Thymus (tissue), 11 donors: ENCODE measurements around the gene PCDHB14. TPM values are rescaled to one million over a fixed set of nuclear protein-coding genes. Genes with fewer than 3 reads are reported as not detected.
"Not testable (repeated sequence)": the region's sequence is repeated elsewhere in the genome, so short reads cannot be mapped to it uniquely, and the experiment has no call there.

Experiments used
- DNase-seq, 9 donors: peaks; one replicate each; pipeline ENCODE4 v3.0.0-alpha.2; 2013; ENCODE audit warnings: low spot score in 9 of 9, low read depth in 6 of 9, missing footprints in 1 of 9
- H3K27ac ChIP-seq, 2 donors: one replicate each; pipeline ENCODE4 v1.5.1; 2013; ENCODE audit warnings: control low read depth in 1 of 2, low read depth in 1 of 2, low read length in 1 of 2, mild to moderate bottlenecking in 1 of 2, moderate library complexity in 1 of 2
- H3K27me3 ChIP-seq, 2 donors: one replicate each; pipeline ENCODE4 v1.5.1; 2013; ENCODE audit warnings: low read length in 1 of 2; ENCODE audit not compliant: control insufficient read depth in 2 of 2, insufficient read depth in 1 of 2
- H3K36me3 ChIP-seq, 2 donors: one replicate each; pipeline ENCODE4 v1.5.1; 2013; ENCODE audit warnings: low read length in 1 of 2, mild to moderate bottlenecking in 1 of 2, moderate library complexity in 1 of 2; ENCODE audit not compliant: control insufficient read depth in 2 of 2, insufficient read depth in 2 of 2
- H3K4me1 ChIP-seq, 2 donors: one replicate each; pipeline ENCODE4 v1.5.1; 2013; ENCODE audit warnings: low read length in 2 of 2; ENCODE audit not compliant: control insufficient read depth in 2 of 2, insufficient read depth in 2 of 2
- H3K4me3 ChIP-seq, 2 donors: one replicate each; pipeline ENCODE4 v1.5.1; 2013; ENCODE audit warnings: low read length in 2 of 2, control low read depth in 1 of 2, mild to moderate bottlenecking in 1 of 2
- H3K9me3 ChIP-seq, 2 donors: one replicate each; pipeline ENCODE4 v1.5.1; 2013; ENCODE audit warnings: low read length in 1 of 2, mild to moderate bottlenecking in 1 of 2; ENCODE audit not compliant: control insufficient read depth in 2 of 2, insufficient read depth in 1 of 2
- WGBS: extraction: QIAGEN DNeasy Blood & Tissue Kit; methylation state at CpG from one replicate; pipeline ENCODE4 v1.1.7; 2013; 5-methylcytosine and 5-hydroxymethylcytosine counted together
- polyA plus RNA-seq: library from polyadenylated mRNA; stranded (reverse); fragments of 200-250 nt; gene quantifications from one replicate; pipeline ENCODE4 v1.2.3, GENCODE V29; 2013
- total RNA-seq: library from RNA; stranded (reverse); fragments of 120-200 nt; gene quantifications from one replicate; pipeline ENCODE4 v1.2.4, GENCODE V29; 2013
- donor health status: healthy.

The PCDHB14 gene
- total and polyA plus RNA-seq, 2 donors: 0.38 to 0.87 TPM

GRCh38 chr5:141201126-141201525 is 22.0 kb upstream of the PCDHB14 start:
- H3K9me3 ChIP-seq, DNase-seq: not testable (repeated sequence)
- 37% methylated on average over 26 of the region's 38 CpGs for WGBS

DNA sequence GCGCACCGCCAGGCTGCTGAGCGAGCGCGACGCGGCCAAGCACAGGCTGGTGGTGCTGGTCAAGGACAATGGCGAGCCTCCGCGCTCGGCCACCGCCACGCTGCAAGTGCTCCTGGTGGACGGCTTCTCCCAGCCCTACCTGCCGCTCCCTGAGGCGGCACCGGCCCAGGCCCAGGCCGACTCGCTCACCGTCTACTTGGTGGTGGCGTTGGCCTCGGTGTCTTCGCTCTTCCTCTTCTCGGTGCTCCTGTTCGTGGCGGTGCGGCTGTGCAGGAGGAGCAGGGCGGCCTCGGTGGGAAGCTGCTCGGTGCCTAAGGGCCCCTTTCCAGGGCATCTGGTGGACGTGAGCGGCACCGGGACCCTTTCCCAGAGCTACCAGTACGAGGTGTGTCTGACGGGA is 21.5 kb upstream of the PCDHB14 start:
- not testable (repeated sequence) for DNase-seq
- H3K27me3 ChIP-seq: peaks cover 0 to 18% of the 10 kb centered on the region in 2 donors

More at GRCh38 chr5:141201126-141201525, 22.0 kb upstream of the PCDHB14 start:
- H3K36me3 ChIP-seq, H3K4me1 ChIP-seq, H3K27ac ChIP-seq, H3K4me3 ChIP-seq: not testable (repeated sequence)
- H3K27me3 ChIP-seq: peaks cover 0 to 18% of the 10 kb centered on the region in 2 donors

DNA sequence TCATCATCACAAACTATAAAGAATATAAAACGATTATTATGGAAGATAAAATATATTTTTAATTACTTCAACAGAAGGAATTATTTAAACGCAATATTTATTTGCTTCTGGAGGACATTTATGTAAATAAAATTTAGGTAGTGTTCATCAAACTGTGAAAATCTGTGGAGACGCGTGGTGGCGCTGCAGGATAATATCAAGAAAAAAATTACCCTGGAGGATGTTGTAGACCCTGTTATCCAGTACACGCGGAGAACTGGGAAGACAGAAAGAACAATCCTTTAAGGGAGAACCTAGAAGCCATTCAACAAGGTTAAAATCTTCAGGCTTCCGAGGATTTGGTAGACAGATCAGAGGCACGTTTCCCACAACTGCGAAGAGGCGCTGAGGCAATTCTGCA is 14.7 kb upstream of the PCDHB14 start, which contains the start of gene PCDHB12:
TSS of gene PCDHB12 (plus strand) at position 242 of the 400 bp plus-strand sequence. CDS start 189 bp downstream, outside the sequence.
- H3K9me3 ChIP-seq: peaks cover 0 to 4% of the 10 kb centered on the region in 2 donors
- peaks cover 0 to 21% of the 10 kb centered on the region in 2 donors for H3K27me3 ChIP-seq
- 20% methylated on average over 11 of the region's 11 CpGs for WGBS
- H3K27ac ChIP-seq: no peak within 1 kb of the TSS
- DNase-seq: no peak
- no peaks in the 10 kb centered on the region for H3K4me1 ChIP-seq
- no peak within 1 kb of the TSS for H3K4me3 ChIP-seq
- H3K36me3 ChIP-seq: no peaks in the 10 kb centered on the region

More for the DNA sequence above, 21.5 kb upstream of the PCDHB14 start:
- not testable (repeated sequence) for H3K9me3 ChIP-seq, H3K4me1 ChIP-seq, H3K36me3 ChIP-seq, H3K27ac ChIP-seq, H3K4me3 ChIP-seq
- WGBS: 41% methylated on average over 28 of the region's 35 CpGs

DNA sequence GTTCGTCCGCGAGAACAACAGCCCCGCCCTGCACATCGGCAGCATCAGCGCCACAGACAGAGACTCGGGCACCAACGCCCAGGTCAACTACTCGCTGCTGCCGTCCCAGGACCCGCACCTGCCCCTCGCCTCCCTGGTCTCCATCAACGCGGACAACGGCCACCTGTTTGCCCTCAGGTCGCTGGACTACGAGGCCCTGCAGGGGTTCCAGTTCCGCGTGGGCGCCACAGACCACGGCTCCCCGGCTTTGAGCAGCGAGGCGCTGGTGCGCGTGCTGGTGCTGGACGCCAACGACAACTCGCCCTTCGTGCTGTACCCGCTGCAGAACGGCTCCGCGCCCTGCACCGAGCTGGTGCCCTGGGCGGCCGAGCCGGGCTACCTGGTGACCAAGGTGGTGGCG is 12.9 kb upstream of the PCDHB14 start:
- WGBS: 47% methylated on average over 39 of the region's 39 CpGs

GRCh38 chr5:141210849-141211248 is 12.3 kb upstream of the PCDHB14 start:
- not testable (repeated sequence) for H3K9me3 ChIP-seq, H3K27ac ChIP-seq, H3K4me1 ChIP-seq, DNase-seq, H3K4me3 ChIP-seq, H3K36me3 ChIP-seq
- peaks cover 0 to 36% of the 10 kb centered on the region in 2 donors for H3K27me3 ChIP-seq
- 39% methylated on average over 21 of the region's 27 CpGs for WGBS

More for the DNA sequence above, 12.9 kb upstream of the PCDHB14 start:
- H3K36me3 ChIP-seq, DNase-seq, H3K4me3 ChIP-seq, H3K4me1 ChIP-seq, H3K9me3 ChIP-seq, H3K27ac ChIP-seq: not testable (repeated sequence)
- H3K27me3 ChIP-seq: peaks cover 0 to 33% of the 10 kb centered on the region in 2 donors

- not testable (repeated sequence) for H3K4me1 ChIP-seq, H3K27ac ChIP-seq, H3K4me3 ChIP-seq, H3K9me3 ChIP-seq, H3K36me3 ChIP-seq, DNase-seq
- peaks cover 0 to 42% of the 10 kb centered on the region in 2 donors for H3K27me3 ChIP-seq
- 11% methylated on average over 14 of the region's 18 CpGs for WGBS
Measured at GRCh38 chr5:141213656-141214339, 9.3 kb upstream of the PCDHB14 start, which contains the start of gene PCDHB13. Gene PCDHB13 (plus strand): TSS chr5:141213919. CDS start chr5:141214124, 205 bp downstream.

- not testable (repeated sequence) for H3K4me3 ChIP-seq, H3K9me3 ChIP-seq
Measured at GRCh38 chr5:141214583-141214982, 8.6 kb upstream of the PCDHB14 start.

GRCh38 chr5:141215504-141215903 is 7.6 kb upstream of the PCDHB14 start:
- WGBS: 52% methylated on average over 35 of the region's 40 CpGs
- H3K9me3 ChIP-seq, DNase-seq, H3K4me1 ChIP-seq, H3K27ac ChIP-seq, H3K36me3 ChIP-seq, H3K4me3 ChIP-seq: not testable (repeated sequence)
- peaks cover 0 to 28% of the 10 kb centered on the region in 2 donors for H3K27me3 ChIP-seq

More at GRCh38 chr5:141214583-141214982, 8.6 kb upstream of the PCDHB14 start:
- not testable (repeated sequence) for H3K4me1 ChIP-seq, DNase-seq, H3K27ac ChIP-seq, H3K36me3 ChIP-seq
- H3K27me3 ChIP-seq: peaks cover 0 to 35% of the 10 kb centered on the region in 2 donors
- WGBS: 61% methylated on average over 10 of the region's 12 CpGs

GRCh38 chr5:141216035-141216434 is 7.1 kb upstream of the PCDHB14 start:
- not testable (repeated sequence) for H3K4me3 ChIP-seq, H3K36me3 ChIP-seq, DNase-seq, H3K9me3 ChIP-seq, H3K4me1 ChIP-seq, H3K27ac ChIP-seq
- 41% methylated on average over 18 of the region's 26 CpGs for WGBS
- peaks cover 0 to 24% of the 10 kb centered on the region in 2 donors for H3K27me3 ChIP-seq
